Endodermal cell (in vitro differentiated cells): ENCODE results near the gene BPIFB4. TPM values are rescaled to one million over a fixed set of nuclear protein-coding genes. Genes with fewer than 3 reads are reported as not detected.

ENCODE experiments used
- DNase-seq: peaks from one replicate; pipeline ENCODE4 v3.0.0-alpha.2; 2017
- H3K27ac ChIP-seq: 2 replicates; pipeline ENCODE4 v1.5.1; 2013; ENCODE audit warnings: mild to moderate bottlenecking, low read depth, low read length, moderate library complexity
- H3K27me3 ChIP-seq: 2 replicates; pipeline ENCODE4 v1.6.1; 2013; ENCODE audit warnings: mild to moderate bottlenecking, low read length, moderate library complexity; ENCODE audit not compliant: insufficient read depth, control insufficient read depth, poor library complexity, severe bottlenecking
- H3K36me3 ChIP-seq: 2 replicates; pipeline ENCODE4 v1.7.0; 2013; ENCODE audit warnings: mild to moderate bottlenecking, low read length, moderate library complexity; ENCODE audit not compliant: control insufficient read depth, insufficient read depth
- H3K4me1 ChIP-seq: one replicate; pipeline ENCODE4 v1.7.0; 2013; ENCODE audit warnings: low read length; ENCODE audit not compliant: control insufficient read depth, insufficient read depth
- H3K4me3 ChIP-seq: 2 replicates; pipeline ENCODE4 v1.5.1; 2013; ENCODE audit warnings: mild to moderate bottlenecking, low read length, moderate library complexity
- H3K9ac ChIP-seq: 2 replicates; pipeline ENCODE4 v1.6.1; 2013; ENCODE audit warnings: mild to moderate bottlenecking, low read length, moderate library complexity; ENCODE audit not compliant: poor library complexity, severe bottlenecking; ENCODE audit errors: extremely low read depth
- H3K9me3 ChIP-seq: 2 replicates; pipeline ENCODE4 v1.6.1; 2013; ENCODE audit warnings: mild to moderate bottlenecking, low read length, moderate library complexity; ENCODE audit not compliant: control insufficient read depth
- H3K27ac Mint-ChIP-seq: 2 replicates; pipeline ENCODE4 v1.8.0; 2020; ENCODE audit warnings: mixed read lengths
- H3K27me3 Mint-ChIP-seq: 2 replicates; pipeline ENCODE4 v1.8.0; 2021; ENCODE audit warnings: mild to moderate bottlenecking, mixed read lengths; ENCODE audit not compliant: insufficient read depth
- H3K36me3 Mint-ChIP-seq: 2 replicates; pipeline ENCODE4 v1.8.0; 2020; ENCODE audit warnings: low read depth, mixed read lengths
- H3K4me1 Mint-ChIP-seq: 2 replicates; pipeline ENCODE4 v1.8.0; 2020; ENCODE audit warnings: mixed read lengths
- H3K4me3 Mint-ChIP-seq: 2 replicates; pipeline ENCODE4 v1.8.0; 2020; ENCODE audit warnings: mild to moderate bottlenecking, moderate library complexity, mixed read lengths
- H3K9me3 Mint-ChIP-seq: 2 replicates; pipeline ENCODE4 v1.8.0; 2020; ENCODE audit warnings: mild to moderate bottlenecking, mixed read lengths
- WGBS, 2 experiments: methylation state at CpG; one replicate each; pipeline versions ENCODE4 v1.1.5 to v1.1.7; 2013; ENCODE audit warnings: missing lambda C conversion rate in 2 of 2, mixed read lengths in 1 of 2; ENCODE audit not compliant: insufficient coverage in 1 of 2, insufficient read length in 1 of 2; 5-methylcytosine and 5-hydroxymethylcytosine counted together
- total RNA-seq, 2 donors: library from RNA; stranded (reverse); fragmentation: NEBNext Ultra II Directional in 1 of 2; extraction: Animal tissue kit (Norgen Biotek cat#: 25700) in 1 of 2; gene quantifications; 2 replicates in 1 of 2; 3 replicates in 1 of 2; pipeline ENCODE4 v1.2.1, GENCODE V29; 2021
- TF ChIP-seq, protein P1 (sequence below): fragments of 200-600 bp; sonication (generic); conservative IDR thresholded peaks from 2 replicates; pipeline ENCODE4 v1.5.0; 2021; ENCODE audit warnings: antibody characterized with exemption, mild to moderate bottlenecking

Gene BPIFB4
- total RNA-seq, 2 donors from 2014 or later = 0.22 TPM; not detected in 1

GRCh38 chr20:33081411-33082154 lies 2.1 kb downstream of the BPIFB4 start:
- Mint-ChIP-seq H3K36me3 (no peaks in the 10 kb centered on the region), H3K9me3 (no peaks in the 10 kb centered on the region), H3K27ac (no peak overlapping the region), H3K4me1 (no peaks in the 10 kb centered on the region), H3K4me3 (no peak overlapping the region), H3K27me3 (peaks cover 6% of the 10 kb centered on the region)
- no peaks in the 10 kb centered on the region for H3K4me1 ChIP-seq
- H3K36me3 ChIP-seq = no peaks in the 10 kb centered on the region
- 92% methylated on average over 2 to 7 of the region's 7 CpGs for WGBS, 2 experiments
- H3K4me3 ChIP-seq = no peak overlapping the region
- H3K9ac ChIP-seq = no peak overlapping the region
- DNase-seq = no peak
- H3K9me3 ChIP-seq = no peaks in the 10 kb centered on the region
- TF ChIP-seq, protein P1, sequence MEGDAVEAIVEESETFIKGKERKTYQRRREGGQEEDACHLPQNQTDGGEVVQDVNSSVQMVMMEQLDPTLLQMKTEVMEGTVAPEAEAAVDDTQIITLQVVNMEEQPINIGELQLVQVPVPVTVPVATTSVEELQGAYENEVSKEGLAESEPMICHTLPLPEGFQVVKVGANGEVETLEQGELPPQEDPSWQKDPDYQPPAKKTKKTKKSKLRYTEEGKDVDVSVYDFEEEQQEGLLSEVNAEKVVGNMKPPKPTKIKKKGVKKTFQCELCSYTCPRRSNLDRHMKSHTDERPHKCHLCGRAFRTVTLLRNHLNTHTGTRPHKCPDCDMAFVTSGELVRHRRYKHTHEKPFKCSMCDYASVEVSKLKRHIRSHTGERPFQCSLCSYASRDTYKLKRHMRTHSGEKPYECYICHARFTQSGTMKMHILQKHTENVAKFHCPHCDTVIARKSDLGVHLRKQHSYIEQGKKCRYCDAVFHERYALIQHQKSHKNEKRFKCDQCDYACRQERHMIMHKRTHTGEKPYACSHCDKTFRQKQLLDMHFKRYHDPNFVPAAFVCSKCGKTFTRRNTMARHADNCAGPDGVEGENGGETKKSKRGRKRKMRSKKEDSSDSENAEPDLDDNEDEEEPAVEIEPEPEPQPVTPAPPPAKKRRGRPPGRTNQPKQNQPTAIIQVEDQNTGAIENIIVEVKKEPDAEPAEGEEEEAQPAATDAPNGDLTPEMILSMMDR = no peak
- H3K27ac ChIP-seq = no peak overlapping the region
- H3K27me3 ChIP-seq = no peaks in the 10 kb centered on the region

DNA sequence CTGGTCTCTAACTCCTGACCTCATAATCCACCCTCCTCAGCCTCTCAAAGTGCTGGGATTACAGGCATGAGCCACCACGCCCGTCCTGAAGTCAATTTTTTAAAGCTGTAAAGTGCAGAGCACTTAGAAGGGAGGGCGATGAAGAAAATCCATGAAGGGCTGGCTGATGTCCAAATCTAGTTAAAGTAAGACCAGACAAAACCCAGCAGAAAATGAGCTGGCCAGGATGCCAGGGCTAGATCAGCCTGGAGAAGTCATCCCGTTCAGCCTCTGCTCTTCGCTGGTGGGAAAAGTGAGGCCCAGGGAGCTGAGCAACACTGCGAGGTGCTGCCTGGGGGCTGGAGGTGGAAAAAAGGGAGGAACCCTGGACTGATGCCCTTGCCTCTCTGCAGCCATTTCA lies 3.1 kb downstream of the BPIFB4 start:
- H3K9me3 ChIP-seq = no peaks in the 10 kb centered on the region
- WGBS, 2 experiments = 91 to 92% methylated on average over 6 of the region's 6 CpGs
- Mint-ChIP-seq H3K4me1 (no peaks in the 10 kb centered on the region), H3K9me3 (no peaks in the 10 kb centered on the region), H3K4me3 (no peak overlapping the region), H3K27me3 (peaks cover 6% of the 10 kb centered on the region), H3K36me3 (no peaks in the 10 kb centered on the region), H3K27ac (no peak overlapping the region)
- TF ChIP-seq, protein P1 = no peak
- no peak overlapping the region for H3K27ac ChIP-seq
- H3K9ac ChIP-seq = no peak overlapping the region
- no peaks in the 10 kb centered on the region for H3K4me1 ChIP-seq
- no peaks in the 10 kb centered on the region for H3K36me3 ChIP-seq
- H3K27me3 ChIP-seq = no peaks in the 10 kb centered on the region
- no peak for DNase-seq
- H3K4me3 ChIP-seq = no peak overlapping the region

DNA sequence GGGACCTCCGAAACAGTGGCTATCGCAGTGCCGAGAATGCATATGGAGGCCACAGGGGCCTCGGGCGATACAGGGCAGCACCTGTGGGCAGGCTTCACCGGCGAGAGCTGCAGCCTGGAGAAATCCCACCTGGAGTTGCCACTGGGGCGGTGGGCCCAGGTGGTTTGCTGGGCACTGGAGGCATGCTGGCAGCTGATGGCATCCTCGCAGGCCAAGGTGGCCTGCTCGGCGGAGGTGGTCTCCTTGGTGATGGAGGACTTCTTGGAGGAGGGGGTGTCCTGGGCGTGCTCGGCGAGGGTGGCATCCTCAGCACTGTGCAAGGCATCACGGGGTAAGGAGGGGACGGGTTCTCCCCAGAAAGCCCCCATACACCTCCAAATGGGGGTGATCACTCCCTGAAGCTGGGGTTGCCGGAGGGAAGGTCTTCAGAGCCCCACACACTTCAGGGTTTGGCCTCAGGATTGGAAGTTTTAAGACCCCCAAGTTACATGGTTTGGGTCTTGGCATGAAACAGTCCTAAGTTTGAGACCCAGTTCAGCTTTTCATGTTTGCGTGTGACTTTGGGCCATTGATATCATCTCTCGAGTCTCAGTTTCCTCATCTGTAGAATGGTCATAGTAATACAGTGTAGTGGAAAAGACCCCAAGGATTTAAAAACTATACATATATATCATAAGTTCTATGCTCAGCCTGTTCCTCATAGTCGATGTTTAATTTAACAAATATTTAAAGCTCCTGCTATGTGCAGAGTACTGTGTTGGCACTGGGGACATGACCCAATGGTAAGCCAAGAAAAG lies 4.3 kb downstream of the BPIFB4 start:
- H3K9me3 ChIP-seq = no peaks in the 10 kb centered on the region
- peaks cover 6% of the 10 kb centered on the region for H3K27me3 Mint-ChIP-seq
- H3K4me1 Mint-ChIP-seq = no peaks in the 10 kb centered on the region
- no peaks in the 10 kb centered on the region for H3K27me3 ChIP-seq
- H3K9me3 Mint-ChIP-seq = no peaks in the 10 kb centered on the region
- no peak overlapping the region for H3K27ac ChIP-seq
- WGBS, 2 experiments = 92 to 94% methylated on average over 11 to 20 of the region's 20 CpGs
- no peak for DNase-seq
- no peak overlapping the region for H3K27ac Mint-ChIP-seq
- no peak overlapping the region for H3K9ac ChIP-seq
- H3K36me3 ChIP-seq = no peaks in the 10 kb centered on the region
- TF ChIP-seq, protein P1 = no peak
- no peaks in the 10 kb centered on the region for H3K4me1 ChIP-seq
- H3K4me3 Mint-ChIP-seq = no peak overlapping the region
- H3K36me3 Mint-ChIP-seq = no peaks in the 10 kb centered on the region
- no peak overlapping the region for H3K4me3 ChIP-seq
